Activated CD8-positive, alpha-beta memory T cell treated with anti-CD3 and anti-CD28 coated beads, Interleukin-2, amount 50 U/mL, for 4 hours (primary cell): ENCODE data around the gene LDLRAD2.

ENCODE experiments used
- DNase-seq: peaks from one replicate; pipeline ENCODE4 v3.0.0-alpha.2; 2020

The LDLRAD2 gene

DNA sequence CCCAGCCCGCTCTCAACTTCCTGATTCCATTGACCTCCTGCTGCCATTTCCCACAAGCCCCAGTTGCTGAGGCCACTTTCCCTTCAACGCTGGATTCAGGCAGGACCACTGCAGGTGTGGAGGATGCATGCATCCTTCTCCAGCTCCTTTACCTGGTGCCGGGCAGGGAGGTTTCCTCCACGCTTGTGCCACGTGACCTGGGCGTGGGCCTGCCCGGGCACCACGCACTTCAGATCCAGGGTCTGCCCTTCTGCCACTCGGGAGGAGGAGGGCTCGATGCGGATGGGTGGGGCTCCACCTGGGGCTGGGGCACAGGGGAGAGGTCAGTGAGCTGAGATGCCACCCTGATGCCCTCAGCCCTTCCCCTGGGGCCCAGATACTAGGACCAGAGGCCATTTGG lies 31.9 kb downstream of the LDLRAD2 start:
- DNase-seq = no peak

DNA sequence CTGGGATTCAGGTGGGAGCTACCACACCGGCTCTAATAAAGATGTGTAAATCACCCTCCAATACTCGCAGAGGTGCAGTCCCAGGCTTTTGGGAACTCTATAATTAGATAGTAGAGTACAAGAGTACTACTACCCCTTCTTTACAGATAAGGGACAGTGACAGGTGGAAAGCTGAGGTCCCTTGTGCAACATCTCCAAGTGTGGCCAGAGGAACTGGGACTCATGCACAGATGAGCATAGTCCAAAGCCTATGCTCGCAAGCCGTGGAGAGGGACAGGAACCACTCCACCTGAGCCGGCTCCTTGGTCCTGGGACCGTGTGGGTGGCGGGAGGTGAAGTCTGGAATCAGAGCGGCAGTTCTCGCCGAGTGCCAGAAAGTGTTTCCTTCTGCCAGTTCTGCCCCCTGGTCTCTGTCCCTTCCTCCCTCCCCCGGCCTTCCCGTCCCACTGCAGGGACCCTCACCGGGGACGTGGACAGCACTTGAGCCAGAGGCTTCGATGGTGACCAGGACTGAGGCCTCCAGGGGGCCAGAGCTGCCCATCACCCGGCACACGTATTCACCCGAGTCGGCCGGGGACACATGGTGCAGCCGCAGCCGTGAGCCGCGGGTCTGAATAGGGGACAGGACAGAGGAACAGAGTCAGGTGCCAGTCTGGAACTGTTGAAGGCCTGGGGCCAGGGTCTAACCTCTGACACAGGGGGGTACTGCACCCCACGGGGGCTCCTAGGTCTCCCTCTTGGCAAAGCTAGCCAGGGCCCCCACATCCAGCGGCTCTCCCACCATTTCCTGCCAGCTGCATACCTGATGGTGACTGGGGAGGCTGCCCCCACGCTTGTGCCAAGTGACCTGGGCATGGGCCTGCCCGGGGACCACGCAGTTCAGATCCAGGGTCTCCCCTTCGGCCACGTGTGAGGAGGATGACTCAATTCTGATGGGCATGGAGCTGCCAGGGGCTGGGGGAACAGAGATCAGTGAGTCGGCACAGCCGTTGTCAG lies 33.9 kb downstream of the LDLRAD2 start:
- DNase-seq = no peak

DNA sequence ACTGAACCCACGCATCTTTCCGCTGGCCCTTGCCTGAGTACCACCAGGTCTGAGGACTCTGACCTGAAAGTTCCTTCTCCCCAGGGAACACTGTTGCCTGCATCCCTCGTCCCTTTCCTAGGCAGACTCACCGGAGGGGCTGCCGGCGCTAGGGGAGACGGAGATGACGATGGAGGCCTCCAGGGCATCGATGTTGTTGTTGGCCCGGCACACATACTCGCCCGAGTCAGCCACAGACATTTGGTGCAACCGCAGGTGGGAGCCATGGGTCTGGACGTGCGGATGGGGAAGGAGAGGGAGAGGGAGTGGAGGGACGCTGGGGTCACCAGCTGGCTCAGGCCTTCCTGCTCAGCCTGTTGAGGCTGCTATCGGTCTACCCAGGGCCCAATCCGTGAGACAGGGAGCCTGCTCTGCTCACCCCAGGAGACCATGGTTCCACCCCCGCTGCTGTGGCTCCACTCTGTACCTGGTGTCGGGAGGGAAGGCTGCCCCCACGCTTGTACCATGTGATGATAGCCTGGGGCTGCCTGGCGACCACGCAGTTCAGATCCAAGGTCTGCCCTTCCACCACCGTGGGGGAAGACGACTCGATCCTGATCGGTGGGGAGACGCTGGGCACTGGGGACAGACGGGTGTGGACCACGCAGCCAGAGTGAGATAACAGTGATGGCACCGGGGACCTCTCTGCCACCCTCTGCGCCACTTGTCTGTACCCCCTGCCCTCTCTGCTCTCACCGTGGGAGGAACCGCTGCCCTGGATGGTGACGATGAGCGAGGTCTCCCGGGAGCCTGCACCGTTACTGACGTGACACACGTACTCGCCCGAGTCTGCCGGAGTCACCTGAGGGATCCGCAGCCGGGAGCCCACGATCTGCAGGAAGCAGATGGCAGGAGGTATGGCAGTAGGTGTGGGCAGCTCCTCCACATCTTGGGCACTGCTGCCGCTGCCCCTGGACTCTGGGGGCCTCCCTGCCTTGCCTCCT lies 35.4 kb downstream of the LDLRAD2 start:
- DNase-seq = no peak

DNA sequence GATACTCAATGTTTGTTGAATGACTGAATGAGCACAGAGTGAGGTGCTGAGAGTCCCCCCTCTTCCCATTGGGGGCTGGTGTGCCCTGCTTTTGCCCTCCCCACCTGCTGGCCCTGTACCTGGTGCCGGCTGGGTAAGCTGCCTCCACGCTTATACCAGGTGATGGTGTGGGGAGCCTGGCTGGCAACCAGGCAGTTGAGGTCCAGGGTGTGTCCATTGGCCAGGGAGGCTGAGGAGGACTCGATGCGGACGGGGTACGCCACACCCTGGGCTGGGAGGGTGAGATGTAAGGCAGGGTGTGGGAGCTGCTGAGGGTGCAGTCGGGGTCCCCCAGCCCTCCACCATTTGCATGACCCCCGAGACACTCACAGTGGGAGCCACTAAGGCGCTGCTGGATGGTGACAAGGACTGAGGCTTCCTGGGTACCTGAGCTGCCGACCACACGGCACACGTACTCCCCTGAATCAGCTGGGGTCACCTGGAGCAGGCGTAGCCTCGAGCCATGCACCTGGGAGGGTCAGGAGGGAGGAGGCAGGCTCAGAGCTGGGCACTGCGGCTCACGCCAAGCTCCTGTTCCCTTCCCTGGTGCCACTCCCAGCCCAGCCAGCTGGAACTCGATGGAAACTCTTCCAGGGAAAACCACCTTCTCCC lies 36.6 kb downstream of the LDLRAD2 start:
- DNase-seq = no peak

DNA sequence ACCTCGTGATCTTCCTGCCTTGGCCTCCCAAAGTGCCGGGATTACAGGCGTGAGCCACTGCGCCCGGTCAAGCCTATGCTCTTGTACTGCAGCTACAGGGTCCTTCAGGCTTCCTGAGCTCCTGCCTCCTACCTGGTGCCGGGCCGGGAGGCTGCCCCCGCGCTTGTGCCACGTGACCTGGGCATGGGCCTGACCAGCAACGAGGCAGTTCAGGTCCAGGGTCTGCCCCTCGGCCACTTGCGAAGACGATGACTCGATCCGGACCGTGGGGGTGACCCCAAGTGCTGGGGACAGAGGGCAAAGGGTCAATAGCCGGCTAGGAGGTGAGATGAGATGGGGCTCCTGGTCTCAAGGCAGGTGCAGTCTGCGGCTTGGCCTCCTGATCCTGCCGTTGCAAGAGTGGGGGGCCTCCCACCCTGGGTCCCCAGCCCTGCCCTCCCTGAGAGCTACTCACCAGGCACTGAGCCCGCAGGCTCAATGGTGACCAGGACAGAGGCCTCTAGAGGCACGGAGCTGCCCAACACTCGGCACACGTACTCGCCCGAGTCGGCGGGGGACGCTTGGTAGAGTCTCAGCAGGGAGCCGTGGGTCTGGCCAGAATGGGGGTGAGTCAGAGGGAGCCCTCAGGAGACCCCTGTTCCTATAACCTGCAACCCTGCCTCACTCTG lies 38.0 kb downstream of the LDLRAD2 start:
- DNase-seq = no peak

DNA sequence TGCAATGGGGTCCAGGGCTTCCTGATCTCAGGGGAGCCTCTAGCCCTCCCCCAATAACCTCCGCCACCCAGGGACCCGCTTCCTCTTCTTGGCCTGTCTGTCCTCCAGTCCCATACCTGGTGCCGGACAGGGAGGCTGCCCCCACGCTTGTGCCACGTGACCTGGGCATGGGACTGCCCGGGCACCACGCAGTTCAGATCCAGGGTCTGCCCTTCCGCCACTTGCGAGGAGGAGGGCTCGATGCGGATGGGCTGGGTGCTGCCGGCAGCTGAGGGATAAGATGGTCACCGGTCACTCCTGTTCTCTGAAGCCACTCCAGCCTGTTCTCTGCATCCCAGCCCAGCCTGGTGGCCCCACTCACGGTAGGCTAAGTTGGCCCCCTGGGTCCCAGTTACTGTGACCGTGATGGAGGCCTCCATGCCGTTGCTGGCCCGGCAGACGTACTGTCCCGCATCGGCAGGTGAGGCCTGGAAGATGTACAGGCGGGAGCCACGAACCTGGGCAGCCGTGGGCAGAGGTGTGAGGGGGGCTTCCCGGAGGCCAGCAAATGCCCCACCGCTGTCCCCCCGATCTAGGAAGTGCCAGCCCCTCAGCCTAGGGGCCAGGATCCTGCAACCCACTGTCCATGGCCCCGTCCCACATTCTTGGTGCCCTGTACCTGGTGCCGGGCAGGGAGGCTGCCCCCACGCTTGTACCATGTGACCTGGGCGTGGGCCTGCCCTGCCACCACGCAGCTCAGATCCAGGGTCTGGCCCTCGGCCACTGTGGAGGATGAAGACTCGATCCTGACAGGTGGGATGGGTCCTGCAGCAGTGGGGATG lies 39.6 kb downstream of the LDLRAD2 start:
- no peak for DNase-seq

DNA sequence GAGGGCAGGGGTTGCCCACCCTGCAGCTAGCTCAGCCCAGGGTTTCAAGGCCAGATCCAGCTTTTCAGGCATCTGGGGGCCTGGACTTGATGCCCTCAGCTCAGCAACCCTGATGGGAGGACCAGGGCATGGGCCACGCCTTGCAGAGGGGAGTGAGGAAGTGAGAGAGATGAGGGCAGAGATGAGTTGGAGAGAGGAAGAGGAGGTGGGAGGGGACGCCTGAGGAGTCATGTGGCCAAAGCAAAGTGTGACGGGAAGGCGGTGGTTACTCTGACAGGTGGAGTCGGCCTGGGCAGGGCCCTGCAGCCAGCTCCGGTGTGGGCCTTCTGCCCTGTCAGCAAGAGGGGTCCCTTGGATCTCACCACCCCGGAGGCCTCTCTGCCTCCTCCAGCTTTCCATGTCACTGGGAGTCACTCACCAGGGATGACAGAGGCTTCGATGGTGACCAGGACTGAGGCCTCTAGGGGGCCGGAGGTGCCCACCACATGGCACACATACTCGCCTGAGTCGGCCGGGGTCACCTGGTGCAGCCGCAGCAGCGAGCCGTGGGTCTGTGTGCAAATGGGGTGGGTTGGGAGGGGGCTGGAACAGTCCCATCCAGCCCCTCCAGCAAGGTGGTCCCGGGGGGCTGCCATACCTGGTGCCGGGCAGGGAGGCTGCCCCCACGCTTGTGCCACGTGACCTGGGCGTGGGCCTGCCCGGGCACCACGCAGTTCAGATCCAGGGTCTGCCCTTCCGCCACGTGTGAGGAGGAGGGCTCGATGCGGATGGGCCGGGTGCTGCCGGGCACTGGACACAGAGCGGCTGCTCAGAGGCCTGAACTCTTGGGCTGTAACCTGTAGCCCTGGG lies 40.4 kb downstream of the LDLRAD2 start:
- DNase-seq = no peak

DNA sequence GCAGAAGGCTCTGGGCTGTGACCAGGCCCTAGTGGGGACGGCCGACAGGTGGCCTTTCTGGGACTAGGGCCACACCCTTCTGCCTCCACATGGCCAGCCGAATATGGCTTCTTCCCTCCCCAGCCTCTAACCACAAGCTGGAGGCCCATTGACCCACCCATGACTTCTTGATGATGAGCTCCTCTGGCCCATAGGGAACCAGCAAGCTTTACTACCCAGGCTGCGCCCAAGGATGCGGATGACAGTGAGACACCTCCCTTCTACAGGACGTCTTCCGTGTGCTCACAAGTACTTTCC lies 41.0 kb downstream of the LDLRAD2 start:
- DNase-seq = no peak

DNA sequence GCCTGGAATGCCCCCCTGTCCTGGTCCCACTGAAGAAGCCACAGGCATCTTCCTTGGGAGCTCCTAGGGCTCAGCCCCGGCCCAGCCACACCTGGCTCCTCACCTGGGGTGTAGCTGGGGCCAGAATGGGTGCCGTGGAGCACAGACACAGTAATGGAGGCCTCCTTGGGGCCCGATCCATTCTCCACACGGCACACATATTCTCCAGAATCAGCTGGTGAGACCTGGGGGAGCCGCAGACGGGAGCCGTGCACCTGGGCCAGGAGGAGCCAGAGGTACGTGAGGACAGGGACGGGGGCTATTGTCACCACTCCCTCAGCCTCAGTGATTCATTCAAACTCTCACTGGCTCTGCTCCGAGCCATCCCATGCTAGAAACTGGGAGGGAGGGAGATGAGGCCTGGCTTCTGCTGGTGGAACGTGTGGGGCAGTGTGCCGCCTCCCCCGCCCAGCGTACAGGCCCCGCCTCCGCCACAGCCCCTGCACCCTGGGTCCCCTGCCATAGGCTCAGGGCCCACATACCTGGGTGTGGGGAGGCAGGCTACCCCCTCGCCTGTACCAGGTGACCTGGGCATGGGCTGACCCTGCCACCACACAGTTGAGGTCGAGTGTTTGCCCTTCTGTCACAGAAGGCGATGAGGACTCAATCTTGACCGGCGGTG lies 42.2 kb downstream of the LDLRAD2 start:
- no peak for DNase-seq

DNA sequence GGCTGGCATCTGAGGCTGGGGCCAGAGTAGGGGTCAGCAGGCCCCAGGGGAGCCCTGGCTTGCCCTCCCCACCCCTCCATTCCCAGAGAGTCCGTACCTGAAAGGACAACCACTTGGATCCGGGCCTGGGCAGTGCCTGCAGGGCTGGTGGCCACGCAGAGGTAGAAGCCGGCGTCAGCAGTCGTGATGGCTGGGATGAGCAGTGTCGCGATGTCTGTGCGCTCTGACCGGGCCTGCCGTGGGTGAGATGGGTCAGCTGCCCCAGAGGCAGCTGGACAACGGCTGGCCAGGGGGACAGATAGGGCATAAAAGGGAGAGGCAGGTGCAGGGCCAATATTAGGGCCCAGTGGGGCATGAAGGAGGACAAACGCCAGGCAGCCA lies 42.7 kb downstream of the LDLRAD2 start:
- no peak for DNase-seq

DNA sequence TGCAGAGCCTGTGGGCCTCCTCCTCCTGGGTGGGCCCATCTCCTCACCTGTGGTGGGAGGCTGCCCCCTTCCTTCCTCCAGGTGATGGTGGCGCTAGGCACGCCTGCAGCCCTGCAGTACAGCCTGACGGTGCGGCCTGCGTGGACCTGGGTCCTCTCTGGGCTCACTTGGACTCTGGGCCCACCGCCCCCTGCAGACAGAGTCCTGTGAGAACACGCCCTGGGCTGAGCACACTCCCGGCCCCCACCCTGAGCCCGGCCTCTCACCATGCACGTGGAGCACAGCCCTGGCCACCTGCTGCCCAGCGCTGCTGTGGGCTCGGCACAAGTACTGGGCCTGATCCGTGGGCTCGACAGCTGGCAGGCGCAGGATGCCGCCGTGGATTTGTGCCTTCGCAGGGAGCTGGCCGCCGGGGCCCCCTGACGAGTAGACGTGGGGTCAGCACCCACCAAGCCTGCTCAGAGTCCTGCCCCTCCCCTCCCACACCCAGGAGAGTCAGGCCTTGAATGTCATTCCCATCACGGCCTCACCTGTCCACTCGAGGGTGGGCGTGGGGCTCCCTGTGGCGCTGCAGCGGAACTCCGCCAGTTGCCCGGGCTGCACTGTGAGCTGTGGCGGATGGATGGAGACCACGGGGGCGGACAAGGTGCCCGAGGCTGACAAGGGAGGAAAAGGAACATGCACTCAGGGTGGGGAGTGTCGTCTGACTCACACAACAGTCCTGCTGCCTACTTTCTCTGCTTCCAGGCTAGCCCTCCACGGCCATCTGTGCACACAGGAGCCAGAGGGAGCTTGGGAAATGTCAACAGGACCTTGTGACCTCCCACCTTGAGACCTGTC lies 43.4 kb downstream of the LDLRAD2 start:
- no peak for DNase-seq

DNA sequence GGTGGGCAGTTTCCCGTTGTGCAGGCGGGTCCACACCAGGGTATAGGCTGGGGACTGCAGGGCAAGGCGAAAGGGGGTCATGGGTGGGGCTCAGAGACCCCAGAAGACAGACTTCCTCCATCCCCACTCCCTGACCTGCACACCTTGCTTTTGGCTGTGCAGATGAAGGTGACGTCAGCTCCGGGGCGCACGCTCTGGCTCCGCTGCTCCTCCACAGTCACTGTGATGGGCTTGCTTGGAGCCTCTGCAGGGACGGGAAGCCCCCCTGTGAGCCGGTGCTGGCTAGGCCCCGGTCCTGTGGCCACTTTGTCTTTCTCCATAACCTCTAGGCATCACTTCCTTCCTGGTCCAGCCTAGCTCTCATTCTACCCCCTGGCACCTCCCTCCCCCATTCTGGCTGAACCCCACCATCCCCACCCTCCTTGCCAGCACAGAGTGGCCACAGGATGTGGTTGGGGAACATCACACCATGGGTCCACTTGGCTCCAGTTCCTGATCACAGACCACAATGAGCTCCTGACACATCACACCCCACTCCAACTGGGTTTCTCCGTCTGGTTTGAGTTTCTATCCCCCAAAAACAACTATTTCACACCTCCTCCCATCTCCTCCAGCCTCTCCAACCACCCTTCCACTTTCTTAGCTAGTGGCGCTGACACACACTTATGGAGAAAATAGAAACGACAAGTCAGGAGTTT lies 45.2 kb downstream of the LDLRAD2 start:
- no peak for DNase-seq

DNA sequence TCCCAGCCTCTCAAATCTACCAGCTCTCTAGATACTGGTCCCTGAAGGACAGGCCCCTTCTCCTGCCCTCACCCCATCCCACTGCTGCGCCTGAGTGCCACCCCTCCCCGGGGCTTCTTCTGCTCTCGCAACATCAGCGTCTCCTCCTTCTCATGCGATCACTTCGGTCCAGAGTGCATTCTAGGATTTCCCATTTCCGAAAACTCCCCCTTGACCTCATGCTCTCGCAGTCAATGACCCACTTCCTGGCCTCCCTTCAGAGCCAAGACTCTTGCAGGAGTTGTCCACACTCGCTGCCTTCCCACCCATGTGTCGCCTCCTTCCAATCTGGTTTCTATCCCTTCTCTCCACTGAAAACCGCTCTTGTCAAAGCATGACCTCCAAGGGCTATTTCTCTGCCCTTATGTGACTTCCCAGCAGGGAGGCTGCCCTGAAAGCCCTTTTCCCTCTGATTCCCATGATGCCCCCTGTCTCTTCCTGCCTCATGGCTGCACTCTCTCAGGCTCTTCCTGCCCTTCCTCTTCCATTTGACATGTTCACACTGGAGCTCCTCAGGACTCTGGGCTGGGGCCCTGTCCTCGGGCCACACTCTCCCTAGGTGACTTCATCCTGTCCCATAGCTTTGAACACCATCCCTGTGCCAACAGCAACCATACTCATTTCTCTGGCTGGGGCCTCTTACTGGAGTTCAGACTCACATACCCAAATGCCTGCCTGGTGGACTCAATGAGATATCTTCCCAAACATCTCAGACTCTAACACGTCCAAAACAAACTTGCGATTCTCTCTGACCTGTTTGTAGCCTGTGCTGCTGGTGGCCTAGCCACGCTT lies 46.0 kb downstream of the LDLRAD2 start:
- DNase-seq = no peak

DNA sequence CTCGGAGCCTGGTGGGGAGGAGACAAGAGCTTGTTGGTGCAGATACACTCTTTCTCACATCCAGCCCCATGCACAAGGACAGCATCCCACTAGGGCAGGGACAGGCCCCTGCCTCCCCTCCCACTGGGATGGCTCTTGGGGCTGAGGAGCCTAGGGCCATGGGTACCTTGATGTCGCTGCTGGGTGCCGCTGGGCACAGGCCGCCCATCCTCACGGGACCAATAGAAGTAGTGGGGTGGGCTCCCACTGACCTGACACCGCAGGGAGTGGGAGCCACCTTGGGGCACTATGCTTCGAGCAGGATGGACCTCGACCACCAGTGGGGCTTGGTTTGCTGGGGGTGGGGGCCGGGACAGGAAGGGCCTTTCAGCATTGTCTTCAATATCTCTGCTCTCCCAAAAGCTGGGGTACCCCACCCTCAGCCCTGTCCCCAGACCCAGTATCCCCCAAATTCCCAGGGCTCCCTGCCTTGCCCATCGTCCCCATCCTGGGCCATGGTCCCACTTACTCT lies 47.7 kb downstream of the LDLRAD2 start:
- no peak for DNase-seq

DNA sequence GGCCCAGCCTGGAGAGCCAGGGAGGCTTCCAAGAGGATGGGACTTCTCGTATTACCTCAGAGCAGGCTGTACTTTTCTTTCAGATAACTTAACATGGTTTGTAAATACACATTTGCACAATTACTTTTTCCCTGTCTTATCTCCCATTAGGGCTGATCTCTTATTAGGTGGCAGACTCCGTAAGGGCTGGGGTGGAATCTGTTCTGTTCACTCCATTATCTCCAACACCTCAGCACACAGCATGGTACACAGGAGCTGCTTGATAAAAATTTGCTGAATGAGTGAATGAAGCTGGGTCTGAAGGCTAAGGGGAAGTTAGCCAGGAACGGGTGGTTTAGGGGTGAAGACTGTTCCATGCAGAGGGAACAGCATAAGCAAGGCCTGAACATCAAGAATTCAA lies 48.9 kb downstream of the LDLRAD2 start:
- no peak for DNase-seq

DNA sequence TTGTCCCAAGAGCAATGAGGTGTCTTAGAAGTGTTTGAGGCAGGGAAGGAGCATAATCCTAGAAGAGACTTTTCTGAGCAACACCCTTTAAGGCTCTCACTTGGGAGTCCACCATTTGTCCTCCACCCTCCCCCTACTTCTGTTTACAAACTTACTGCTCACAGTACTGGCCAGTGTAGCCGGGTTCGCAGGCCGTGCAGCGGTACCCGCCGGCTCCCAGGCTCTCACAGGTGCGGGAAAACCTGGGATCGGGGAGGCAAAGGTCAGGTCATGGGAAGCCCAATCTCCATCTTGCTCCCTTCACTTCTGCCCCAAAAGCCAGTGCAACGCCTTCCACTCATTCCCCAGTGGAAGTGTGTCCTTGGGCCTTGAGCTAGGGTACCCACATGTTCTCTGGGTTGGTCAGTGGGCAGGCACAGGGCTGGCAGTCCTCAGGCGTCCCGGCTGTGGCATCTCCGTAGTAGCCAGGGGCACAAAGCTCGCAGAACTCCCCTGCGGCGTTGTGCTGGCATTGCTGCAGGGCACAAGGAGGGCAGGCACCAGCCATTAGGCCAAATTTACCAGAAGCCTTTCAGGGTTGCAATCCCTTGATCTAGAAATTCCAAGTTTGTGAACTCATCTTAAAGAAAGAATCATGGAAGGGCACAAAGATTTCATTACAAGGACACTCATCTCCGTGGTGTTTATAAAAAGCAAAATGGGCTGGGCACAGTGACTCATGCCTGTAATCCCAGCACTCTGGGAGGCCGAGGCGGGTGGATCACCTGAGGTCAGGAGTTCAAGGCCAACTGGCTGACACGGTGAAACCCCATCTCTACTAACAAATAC lies 49.8 kb downstream of the LDLRAD2 start:
- DNase-seq = no peak

DNA sequence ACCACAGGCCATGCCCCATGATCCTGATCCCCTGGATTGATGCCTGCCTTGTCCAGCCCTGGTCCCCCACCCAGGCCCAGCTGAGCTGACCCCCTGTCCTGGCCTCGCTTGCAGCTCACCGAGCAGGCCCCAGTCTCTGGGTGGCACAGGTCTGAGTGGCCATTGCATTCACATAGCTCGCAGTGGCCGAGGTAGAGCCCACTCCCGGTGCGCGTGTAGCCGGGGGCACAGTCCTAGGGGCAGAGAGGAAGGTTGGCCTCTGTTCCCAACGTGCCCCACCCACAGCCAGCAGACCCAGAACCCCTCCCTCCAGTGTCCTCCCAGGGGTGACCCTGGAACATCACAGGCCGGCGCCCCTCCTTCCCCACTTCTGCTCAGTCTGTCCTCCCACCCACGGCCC lies 51.9 kb downstream of the LDLRAD2 start:
- no peak for DNase-seq
